HepG2 (cell line): Measurements from ENCODE around the gene SOX8. TPM values are rescaled to one million over a fixed set of nuclear protein-coding genes. Genes with fewer than 3 reads are reported as not detected.

Source experiments
- ATAC-seq: fragments of 200-7000 bp; cut with Tn5 transposase; 3 replicates; pipeline ENCODE4 v1.9.1; 2020; ENCODE audit warnings: mild to moderate bottlenecking, moderate library complexity
- BruUV-seq: library from RNA; stranded (reverse); fragments of 400-500 nt; replicated peaks from 2 replicates; lab custom pipeline; 2021; lab: Mats Ljungman, UMichigan
- CTCF ChIA-PET: fragments of 300-600 bp; formaldehyde crosslinking; extraction: SDS; loops from one replicate; lab custom pipeline; 2021; ENCODE audit warnings: low total read pairs, inconsistent platforms, low intra/inter-chr PET ratio; lab: Yijun Ruan, JAX
- POLR2A ChIA-PET: fragments of 350-600 bp; sonication (Branson Sonifier 250); formaldehyde crosslinking; loops from one replicate; lab custom pipeline; 2020; ENCODE audit warnings: antibody characterized with exemption, inconsistent platforms; lab: Yijun Ruan, JAX
- DNase-seq: peaks from one replicate; pipeline ENCODE4 v3.0.0-alpha.2; 2015; ENCODE audit warnings: low spot score
- FAIRE-seq: peaks from 3 replicates; lab custom pipeline; 2011; peaks lifted over from hg19 to GRCh38; lab: Jason Lieb, UNC
- H2AFZ ChIP-seq: one replicate; pipeline ENCODE4 v1.6.1; 2011; ENCODE audit warnings: low read length, inconsistent platforms
- H3K27ac ChIP-seq: fragments of 300-600 bp; 3 replicates; pipeline ENCODE4 v1.8.0; 2011; ENCODE audit warnings: mixed run types, mild to moderate bottlenecking, mixed read lengths, low read length, inconsistent platforms; ENCODE audit not compliant: insufficient read depth; ENCODE audit errors: extremely low read length
- H3K27me3 ChIP-seq, 2 experiments: fragments of 200-600 bp in 1 of 2; 2 replicates in 1 of 2; 3 replicates in 1 of 2; pipeline versions ENCODE4 v1.6.0 to v1.8.0; 2011; ENCODE audit warnings: low read length in 2 of 2, mild to moderate bottlenecking in 2 of 2, moderate library complexity in 2 of 2, inconsistent platforms in 1 of 2; ENCODE audit not compliant: insufficient read depth in 2 of 2, control insufficient read depth in 1 of 2
- H3K36me3 ChIP-seq, 2 experiments: fragments of 200-600 bp in 1 of 2; replicated peaks in 1 of 2; 2 replicates in 1 of 2; 3 replicates in 1 of 2; pipeline versions ENCODE4 v1.5.1 to v1.8.0; 2011; ENCODE audit warnings: low read length in 2 of 2, inconsistent platforms in 1 of 2; ENCODE audit not compliant: insufficient read depth in 2 of 2, control insufficient read depth in 1 of 2
- H3K4me1 ChIP-seq: 2 replicates; pipeline ENCODE4 v1.5.1; 2012; ENCODE audit warnings: low read length, inconsistent platforms; ENCODE audit not compliant: insufficient read depth
- H3K4me2 ChIP-seq: 2 replicates; pipeline ENCODE4 v1.6.0; 2011; ENCODE audit warnings: low read depth, low read length, inconsistent platforms
- H3K4me3 ChIP-seq, 3 experiments: fragments of 200-600 bp in 1 of 3; sonication (generic), shearing (Covaris generic) in 1 of 3; replicated peaks in 1 of 3; 2 replicates each; pipeline ENCODE4 v1.5.1; 2011 to 2016; ENCODE audit warnings: low read length in 3 of 3, inconsistent platforms in 2 of 3, low read depth in 2 of 3, mild to moderate bottlenecking in 2 of 3, control low read depth in 1 of 3, mixed read lengths in 1 of 3; ENCODE audit not compliant: insufficient read depth in 1 of 3
- H3K79me2 ChIP-seq: one replicate; pipeline ENCODE4 v1.6.1; 2011; ENCODE audit warnings: low read length, inconsistent platforms; ENCODE audit not compliant: insufficient read depth
- H3K9ac ChIP-seq: 2 replicates; pipeline ENCODE4 v1.6.0; 2011; ENCODE audit warnings: mild to moderate bottlenecking, low read depth, low read length, inconsistent platforms; ENCODE audit not compliant: insufficient read depth
- H3K9me3 ChIP-seq: 2 replicates; pipeline ENCODE4 v1.5.1; 2012; ENCODE audit warnings: mild to moderate bottlenecking, low read length
- H4K20me1 ChIP-seq: 2 replicates; pipeline ENCODE4 v1.6.0; 2011; ENCODE audit warnings: inconsistent platforms, mild to moderate bottlenecking, low read length, moderate library complexity; ENCODE audit not compliant: insufficient read depth
- ARID3A ChIP-seq: IDR thresholded peaks from 2 replicates; pipeline ENCODE4 v1.6.1; 2012; ENCODE audit warnings: low read depth, low read length, improper control_type of control experiment
- CREBL2 ChIP-seq: sonication (generic); formaldehyde crosslinking; IDR thresholded peaks from 2 replicates; pipeline ENCODE4 v1.8.1; 2023; ENCODE audit warnings: missing genetic modification reagents, mild to moderate bottlenecking, borderline replicate concordance
- DMAP1 ChIP-seq: IDR thresholded peaks from 2 replicates; pipeline ENCODE4 v1.6.1; 2016
- IKZF4 ChIP-seq: sonication (generic); formaldehyde crosslinking; IDR thresholded peaks from 2 replicates; pipeline ENCODE4 v1.5.1; 2020; ENCODE audit warnings: borderline replicate concordance, mild to moderate bottlenecking, low read depth, missing genetic modification reagents; ENCODE audit errors: not compliant biosample characterization
- KDM1A ChIP-seq: IDR thresholded peaks from 2 replicates; pipeline ENCODE4 v1.6.1; 2016; ENCODE audit warnings: missing compliant biosample characterization
- MIER2 ChIP-seq: IDR thresholded peaks from 2 replicates; pipeline ENCODE4 v1.6.1; 2016; ENCODE audit warnings: missing biosample characterization, missing genetic modification reagents
- NR1H2 ChIP-seq: sonication (generic); formaldehyde crosslinking; IDR thresholded peaks from 2 replicates; pipeline ENCODE4 v1.8.1; 2022; ENCODE audit warnings: low read depth, missing genetic modification reagents, borderline replicate concordance
- SSRP1 ChIP-seq: IDR thresholded peaks from 2 replicates; pipeline ENCODE4 v1.6.1; 2016; ENCODE audit warnings: control low read depth
- ZNF205 ChIP-seq: IDR thresholded peaks from 2 replicates; pipeline ENCODE4 v1.6.1; 2018; ENCODE audit warnings: missing biosample characterization, missing genetic modification reagents
- ZNF251 ChIP-seq: sonication (generic); formaldehyde crosslinking; IDR thresholded peaks from 2 replicates; pipeline ENCODE4 v1.9.0; 2021; ENCODE audit warnings: mild to moderate bottlenecking, missing genetic modification reagents
- ZNF331 ChIP-seq: sonication (generic); formaldehyde crosslinking; IDR thresholded peaks from 2 replicates; pipeline ENCODE4 v1.4.0; 2020; ENCODE audit warnings: missing genetic modification reagents
- ZNF362 ChIP-seq: sonication (generic); formaldehyde crosslinking; IDR thresholded peaks from 2 replicates; pipeline ENCODE4 v1.4.0; 2020; ENCODE audit warnings: missing genetic modification reagents, mild to moderate bottlenecking, borderline replicate concordance
- ZNF557 ChIP-seq: sonication (generic); formaldehyde crosslinking; IDR thresholded peaks from 2 replicates; pipeline ENCODE4 v1.4.0; 2020; ENCODE audit warnings: missing genetic modification reagents
- ZNF577 ChIP-seq: sonication (generic); formaldehyde crosslinking; IDR thresholded peaks from 2 replicates; pipeline ENCODE4 v1.4.0; 2020; ENCODE audit warnings: mild to moderate bottlenecking, low read depth, missing genetic modification reagents, borderline replicate concordance
- ZNF878 ChIP-seq: sonication (generic); formaldehyde crosslinking; IDR thresholded peaks from 2 replicates; pipeline ENCODE4 v1.8.1; 2023; ENCODE audit warnings: mild to moderate bottlenecking, missing genetic modification reagents, moderate library complexity
- ZSCAN21 ChIP-seq: sonication (generic); formaldehyde crosslinking; IDR thresholded peaks from 2 replicates; pipeline ENCODE4 v1.8.0; 2022; ENCODE audit warnings: mild to moderate bottlenecking, missing genetic modification reagents, moderate library complexity, borderline replicate concordance
- WGBS: methylation state at CpG from one replicate; pipeline ENCODE4 v1.1.6; 2017; ENCODE audit warnings: low lambda C conversion rate; 5-methylcytosine and 5-hydroxymethylcytosine counted together
- in situ Hi-C: cut with HindIII; loops from 2 replicates; pipeline ENCODE4 v1.10.0; 2017; ENCODE audit warnings: low pct_unique_long_range_greater_than_20kb; ENCODE audit not compliant: extremely low pct_ligation_motif_present
- intact Hi-C: fragments of 100-400 bp; cut with micrococcal nuclease; formaldehyde crosslinking; loops from one replicate; pipeline ENCODE4 v1.10.0; 2022; ENCODE audit not compliant: unreplicated experiment
- polyA plus RNA-seq, 8 experiments: library from polyadenylated mRNA; depleted of rRNA in 3 of 8; stranded (reverse) in 7 of 8; unstranded in 1 of 8; fragments of >200 nt; fragmentation: Illumina TruSeq in 4 of 8; extraction: Trizol in 4 of 8; gene quantifications; 2 replicates each; pipeline versions ENCODE4 v1.2.1 to v1.2.3, GENCODE V29; 2011 to 2016; ENCODE audit warnings: low read depth in 4 of 8, missing spikeins in 1 of 8, mixed read lengths in 1 of 8; ENCODE audit not compliant: insufficient read depth in 1 of 8
- total RNA-seq, 5 experiments: library from RNA; depleted of rRNA; stranded (reverse); fragments of >200 nt; fragmentation: Illumina TruSeq; extraction: Trizol; gene quantifications; 2 replicates each; pipeline ENCODE4 v1.2.3, GENCODE V29; 2016; ENCODE audit warnings: low read depth in 1 of 5

SOX8 gene
- total and polyA plus RNA-seq, 2 of the 13 experiments (the other 11 are each of a cell fraction or from before 2014, with no cell fraction given), result 0.20 to 0.28 TPM

- TF ChIP-seq NR1H2 (CRISPR knock-in tag), result no peak
- no peak for TF ChIP-seq ZNF362 (CRISPR knock-in tag)
- TF ChIP-seq ZNF577, result no peak
- no peak for TF ChIP-seq ZNF331 (CRISPR knock-in tag)
- no peak for TF ChIP-seq SSRP1 (CRISPR knock-in tag)
- TF ChIP-seq ZNF251 (CRISPR knock-in tag), result no peak
- TF ChIP-seq MIER2 (CRISPR knock-in tag), result no peak
- no peak for TF ChIP-seq DMAP1
- no peak for TF ChIP-seq ZNF557 (CRISPR knock-in tag)
- TF ChIP-seq CREBL2, result no peak
- no peak for TF ChIP-seq KDM1A
- no peak for TF ChIP-seq ZNF205 (CRISPR knock-in tag)
- TF ChIP-seq ZNF878, result no peak
Observed at GRCh38 chr16:984121-984694, 2.6 kb downstream of the SOX8 start (continued).

- Histone ChIP-seq H2AFZ (no peak overlapping the region), H3K4me2 (no peak overlapping the region), H3K9me3 (no peaks in the 10 kb centered on the region), H3K27ac (no peak overlapping the region), H3K4me3 (no peak overlapping the region), H3K27me3 (peaks cover 14 to 86% of the 10 kb centered on the region in 2 experiments)
- in situ Hi-C loops, result no loop called here
- no peak for ATAC-seq
- no TSS peak for BruUV-seq
- DNase-seq, result no peak
- FAIRE-seq, result no peak
- intact Hi-C loops, result no loop called here
- 55% methylated on average over 40 of the region's 78 CpGs for WGBS
- TF ChIP-seq ZSCAN21 (CRISPR knock-in tag) (no peak), ARID3A (no peak), IKZF4 (no peak)
- TF ChIP-seq, all 625 proteins: peak for 0
- H4K20me1 ChIP-seq, result no peaks in the 10 kb centered on the region
- no peaks in the 10 kb centered on the region for H3K4me1 ChIP-seq
- no peaks in the 10 kb centered on the region for H3K36me3 ChIP-seq
- no peaks in the 10 kb centered on the region for H3K79me2 ChIP-seq
- POLR2A ChIA-PET, result no interaction called here
- H3K9ac ChIP-seq, result no peak overlapping the region
- CTCF ChIA-PET, result no interaction called here
Observed at GRCh38 chr16:984736-985636, 3.4 kb downstream of the SOX8 start.
